Heart right ventricle (tissue), 16 donors: ENCODE measurements around the gene HS3ST5. TPM values are rescaled to one million over a fixed set of nuclear protein-coding genes. Genes with fewer than 3 reads are reported as not detected.
"Not testable (repeated sequence)": the region's sequence is repeated elsewhere in the genome, so short reads cannot be mapped to it uniquely, and the experiment has no call there.

ENCODE experiments used
- ATAC-seq, 8 donors: fragments of 200-7000 bp; cut with Tn5 transposase; one replicate each; pipeline ENCODE4 v1.9.1; 2020; ENCODE audit warnings: mild to moderate bottlenecking in 8 of 8, moderate library complexity in 8 of 8, moderate number of reproducible peaks in 1 of 8
- DNase-seq, 2 donors: peaks; one replicate each; pipeline ENCODE4 v3.0.0-alpha.2; 2020
- H3K27ac ChIP-seq, 10 donors: fragments of 200-600 bp; sonication (generic) in 2 of 10; one replicate each; pipeline versions ENCODE4 v1.5.0 to v1.8.0; 2020 to 2022; ENCODE audit warnings: mild to moderate bottlenecking in 3 of 10
- H3K27me3 ChIP-seq, 7 donors: fragments of 200-600 bp; one replicate each; pipeline ENCODE4 v1.8.0; 2021 to 2022; ENCODE audit warnings: mild to moderate bottlenecking in 2 of 7
- H3K36me3 ChIP-seq, 9 donors: fragments of 200-600 bp; sonication (generic) in 1 of 9; one replicate each; pipeline versions ENCODE4 v1.5.0 to v1.8.0; 2020 to 2022; ENCODE audit warnings: mild to moderate bottlenecking in 2 of 9
- H3K4me1 ChIP-seq, 9 donors: fragments of 200-600 bp; sonication (generic) in 1 of 9; one replicate each; pipeline versions ENCODE4 v1.5.0 to v1.8.0; 2020 to 2022; ENCODE audit warnings: mild to moderate bottlenecking in 4 of 9
- H3K4me3 ChIP-seq, 10 donors: fragments of 200-600 bp; sonication (generic) in 2 of 10; one replicate each; pipeline versions ENCODE4 v1.5.0 to v1.8.0; 2020 to 2022; ENCODE audit warnings: mild to moderate bottlenecking in 7 of 10, moderate library complexity in 2 of 10
- H3K9me3 ChIP-seq, 11 donors: fragments of 200-600 bp in 10 of 11; sonication (generic) in 2 of 11; one replicate each; pipeline versions ENCODE4 v1.5.0 to v1.8.0; 2013 to 2022; ENCODE audit warnings: mild to moderate bottlenecking in 2 of 11, control low read depth in 1 of 11, moderate library complexity in 1 of 11
- WGBS, 2 donors: extraction: QIAGEN DNeasy Blood & Tissue Kit; methylation state at CpG; one replicate each; pipeline ENCODE4 v1.1.7; 2013; ENCODE audit warnings: inconsistent platforms in 1 of 2; 5-methylcytosine and 5-hydroxymethylcytosine counted together
- intact Hi-C, 10 donors: fragments of 100-400 bp; cut with DNase I; formaldehyde crosslinking; loops; one replicate each; pipeline versions ENCODE4 v1.11.1 to v1.14.2; 2022
- polyA plus RNA-seq, 2 donors: library from polyadenylated mRNA; stranded (reverse); fragments of 200-250 nt; gene quantifications; one replicate each; pipeline ENCODE4 v1.2.3, GENCODE V29; 2013
- total RNA-seq, 10 donors: library from RNA; stranded (reverse); fragmentation: NEBNext Ultra II Directional in 3 of 10; extraction: Animal tissue kit (Norgen Biotek cat#: 25700) in 3 of 10; gene quantifications; one replicate each; pipeline versions ENCODE4 v1.2.1 to v1.2.4, GENCODE V29; 2021 to 2023
- TF ChIP-seq, protein P1 (sequence below), 9 donors: fragments of 200-600 bp; sonication (generic) in 2 of 9; IDR thresholded peaks; one replicate each; pipeline versions ENCODE4 v1.5.0 to v1.8.0; 2021 to 2022; ENCODE audit warnings: antibody characterized with exemption in 9 of 9, mild to moderate bottlenecking in 5 of 9, moderate library complexity in 1 of 9
- donor health status: Arrhythmogenic right ventricular cardiomyopathy.
- donor health status: ischemic (EF 13 %, LVEDD 7.1; RV severe dilation, severe dysfunction).
- donor health status: healthy with polysubstance abuse.
- donor health status: DM: no; HTN: yes; CAD: no.
- donor health status: DM: no; HTN: no; CAD: no.
- donor health status: ischemic (EF 25% LVEDD 6.9; RV normal size, moderate dysfunction).
- donor health status: ischemic (EF 25% LVEDD 5.7; RV mildly dilated, moderate dysfunction).
- donor health status: healthy.
- donor health status: DM: yes; HTN: yes; CAD: no.
- donor health status: Ischemic cardiomyopathy.
- donor health status: ischemic (EF 35%, LVEDD 5.7; RV mildly dilated, moderate dysfunction).
- donor health status: nonischemic (EF 11% LVEDD 7.7; RV severe dilation, severe dysfunction).
- donor health status: DM: yes; HTN: yes; CAD: no.
- donor health status: PGD.
- donor health status: ischemic (EF 29% LVEDD 5.4; RV normal size, mild dysfunction).
- donor health status: nonischemic (EF 23%, LVEDD 6.1; RV moderate dilation, normal function).

The HS3ST5 gene
- total and polyA plus RNA-seq, 12 donors = not detected

DNA sequence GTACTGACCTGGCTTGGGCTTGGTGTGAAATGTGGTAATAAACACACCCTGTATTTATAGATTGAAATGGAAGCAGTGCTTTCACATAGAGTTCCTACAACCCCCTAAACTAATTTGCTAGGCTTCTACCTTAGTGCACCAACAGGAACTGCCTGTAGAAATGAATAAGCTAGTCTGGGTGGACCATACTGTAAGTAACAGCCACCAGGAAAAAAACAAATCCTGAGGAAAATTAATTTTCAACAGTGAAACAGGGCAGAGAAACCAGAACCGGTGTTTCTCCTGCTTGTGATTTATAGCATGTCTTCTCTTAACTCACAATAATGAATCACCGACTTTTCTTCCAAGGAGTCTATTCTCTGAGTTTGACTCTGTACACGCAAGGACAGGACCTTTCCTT lies 187.1 kb downstream of the HS3ST5 start:
- Histone ChIP-seq H3K27ac (no peak overlapping the region), H3K27me3 (no peaks in the 10 kb centered on the region), H3K4me1 (no peaks in the 10 kb centered on the region), H3K36me3 (no peaks in the 10 kb centered on the region), H3K9me3 (no peaks in the 10 kb centered on the region), H3K4me3 (no peak overlapping the region)
- TF ChIP-seq, protein P1, sequence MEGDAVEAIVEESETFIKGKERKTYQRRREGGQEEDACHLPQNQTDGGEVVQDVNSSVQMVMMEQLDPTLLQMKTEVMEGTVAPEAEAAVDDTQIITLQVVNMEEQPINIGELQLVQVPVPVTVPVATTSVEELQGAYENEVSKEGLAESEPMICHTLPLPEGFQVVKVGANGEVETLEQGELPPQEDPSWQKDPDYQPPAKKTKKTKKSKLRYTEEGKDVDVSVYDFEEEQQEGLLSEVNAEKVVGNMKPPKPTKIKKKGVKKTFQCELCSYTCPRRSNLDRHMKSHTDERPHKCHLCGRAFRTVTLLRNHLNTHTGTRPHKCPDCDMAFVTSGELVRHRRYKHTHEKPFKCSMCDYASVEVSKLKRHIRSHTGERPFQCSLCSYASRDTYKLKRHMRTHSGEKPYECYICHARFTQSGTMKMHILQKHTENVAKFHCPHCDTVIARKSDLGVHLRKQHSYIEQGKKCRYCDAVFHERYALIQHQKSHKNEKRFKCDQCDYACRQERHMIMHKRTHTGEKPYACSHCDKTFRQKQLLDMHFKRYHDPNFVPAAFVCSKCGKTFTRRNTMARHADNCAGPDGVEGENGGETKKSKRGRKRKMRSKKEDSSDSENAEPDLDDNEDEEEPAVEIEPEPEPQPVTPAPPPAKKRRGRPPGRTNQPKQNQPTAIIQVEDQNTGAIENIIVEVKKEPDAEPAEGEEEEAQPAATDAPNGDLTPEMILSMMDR (IDR thresholded peaks at IDR 0.05) = no peak
- no peak for ATAC-seq
- 66 to 94% methylated on average over 3 of the region's 3 CpGs for WGBS, 2 donors
- no peak for DNase-seq
- intact Hi-C loops = no loop called here

DNA sequence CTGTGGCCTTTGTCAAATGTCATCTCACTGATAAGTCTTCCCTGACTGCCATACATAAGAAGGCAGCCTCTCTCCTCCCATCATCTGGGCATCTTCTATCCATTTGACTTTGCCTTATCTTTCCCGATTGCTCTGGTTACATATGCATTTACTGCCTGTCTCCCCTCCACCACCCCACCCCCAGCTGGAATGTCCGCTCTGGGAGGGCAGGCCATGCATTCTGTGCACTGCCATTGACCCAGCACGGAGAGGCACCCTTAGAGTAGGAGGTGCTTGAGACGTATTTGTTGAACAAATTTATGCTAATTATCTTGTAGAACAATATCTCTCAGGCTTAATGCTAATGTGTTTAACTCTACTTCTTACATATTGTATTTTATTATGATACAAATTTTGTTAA lies 188.0 kb downstream of the HS3ST5 start:
- H3K27ac ChIP-seq = no peak overlapping the region
- no peaks in the 10 kb centered on the region for H3K27me3 ChIP-seq
- H3K4me3 ChIP-seq = no peak overlapping the region
- 64 to 79% methylated on average over 4 of the region's 4 CpGs for WGBS, 2 donors
- H3K9me3 ChIP-seq = no peaks in the 10 kb centered on the region
- DNase-seq (no peak), ATAC-seq (no peak)
- no peaks in the 10 kb centered on the region for H3K4me1 ChIP-seq
- no peaks in the 10 kb centered on the region for H3K36me3 ChIP-seq
- TF ChIP-seq, protein P1 (IDR thresholded peaks at IDR 0.05) = no peak
- intact Hi-C loops = no loop called here

DNA sequence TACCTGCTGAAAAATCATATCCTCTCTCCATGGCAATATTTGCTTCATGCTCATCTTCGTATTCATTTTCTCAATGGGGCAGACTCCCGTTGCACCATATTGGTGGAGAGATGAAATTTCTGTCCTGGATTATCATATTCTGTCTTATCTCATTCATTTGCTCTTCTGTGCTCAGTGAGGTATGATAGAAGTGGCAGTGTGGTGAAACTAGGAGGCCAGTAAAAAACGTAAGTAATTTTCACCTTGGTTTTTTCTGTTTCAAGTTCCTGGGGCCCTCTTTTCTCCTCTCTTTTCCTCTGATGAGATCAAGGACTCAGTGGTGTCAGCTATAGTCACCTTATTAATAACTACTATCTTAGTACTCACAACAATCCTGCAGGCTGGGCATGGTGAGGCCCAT lies 189.4 kb downstream of the HS3ST5 start:
- DNase-seq (no peak), ATAC-seq (no peak)
- H3K27ac ChIP-seq = no peak overlapping the region
- 77 to 89% methylated on average over 3 of the region's 3 CpGs for WGBS, 2 donors
- no peak overlapping the region for H3K4me3 ChIP-seq
- no peaks in the 10 kb centered on the region for H3K4me1 ChIP-seq
- H3K36me3 ChIP-seq = no peaks in the 10 kb centered on the region
- intact Hi-C loops = no loop called here
- H3K27me3 ChIP-seq = no peaks in the 10 kb centered on the region
- TF ChIP-seq, protein P1 (IDR thresholded peaks at IDR 0.05) = no peak
- peaks cover 0 to 5% (median 0%) of the 10 kb centered on the region in 11 donors for H3K9me3 ChIP-seq

DNA sequence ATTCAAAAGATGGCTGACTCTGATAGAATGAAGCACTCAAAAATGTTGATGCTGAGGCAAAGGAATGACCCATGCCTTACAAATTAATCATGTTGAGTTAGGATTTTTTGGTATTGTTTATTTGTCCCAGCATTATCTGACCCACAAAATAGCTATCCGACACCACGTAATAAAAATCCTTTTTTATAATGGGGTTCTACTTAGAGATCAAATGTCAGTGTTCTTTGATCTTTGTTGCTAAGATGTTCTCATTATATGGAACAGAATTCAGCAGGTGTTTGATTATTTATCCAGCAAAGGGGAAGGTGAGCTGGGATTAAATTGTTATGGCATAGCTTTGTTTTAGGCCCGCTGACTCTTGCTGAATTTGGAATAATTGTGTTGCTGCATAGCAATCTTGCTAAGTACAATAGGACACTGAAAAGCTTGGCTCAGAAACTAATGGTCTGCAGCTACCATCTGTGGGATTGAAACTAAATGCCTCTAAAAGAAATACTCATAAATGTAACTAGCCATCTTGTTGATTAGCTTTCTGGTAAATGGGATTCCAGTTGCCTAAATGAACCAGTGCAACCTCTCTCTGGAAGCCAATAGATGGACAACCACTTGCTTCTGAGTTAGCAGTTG lies 191.6 kb downstream of the HS3ST5 start:
- no peak overlapping the region for H3K4me3 ChIP-seq
- ATAC-seq = no peak

DNA sequence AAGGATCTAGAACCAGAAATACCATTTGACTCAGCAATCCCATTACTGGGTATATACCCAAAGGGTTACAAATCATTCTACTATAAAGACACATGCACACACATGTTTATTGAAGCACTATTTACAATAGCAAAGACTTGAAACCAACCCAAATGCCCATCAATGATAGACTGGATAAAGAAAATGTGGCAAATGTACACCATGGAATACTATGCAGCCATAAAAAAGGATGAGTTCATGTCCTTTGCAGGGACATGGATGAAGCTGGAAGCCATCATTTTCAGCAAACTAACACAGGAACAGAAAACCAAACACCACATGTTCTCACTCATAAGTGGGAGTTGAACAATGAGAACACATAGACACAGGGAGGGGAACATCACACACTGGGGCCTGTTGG lies 193.6 kb downstream of the HS3ST5 start:
- H3K27me3 ChIP-seq, DNase-seq, H3K36me3 ChIP-seq, H3K4me3 ChIP-seq, H3K4me1 ChIP-seq, ATAC-seq, intact Hi-C loops, H3K9me3 ChIP-seq, H3K27ac ChIP-seq: not testable (repeated sequence)

More for the DNA sequence above, 191.6 kb downstream of the HS3ST5 start:
- no peak for DNase-seq
- WGBS, 2 donors = 95% methylated on average over 3 of the region's 3 CpGs
- H3K9me3 ChIP-seq = peaks cover 0 to 10% (median 0%) of the 10 kb centered on the region in 11 donors
- H3K36me3 ChIP-seq = no peaks in the 10 kb centered on the region
- H3K4me1 ChIP-seq = no peaks in the 10 kb centered on the region
- intact Hi-C loops = no loop called here
- TF ChIP-seq, protein P1 (IDR thresholded peaks at IDR 0.05) = no peak
- no peaks in the 10 kb centered on the region for H3K27me3 ChIP-seq
- H3K27ac ChIP-seq = no peak overlapping the region
